Measurements from ENCODE around the gene BRAT1. TPM values are rescaled to one million over a fixed set of nuclear protein-coding genes. Genes with fewer than 3 reads are reported as not detected.
"Not testable (repeated sequence)": the region's sequence is repeated elsewhere in the genome, so short reads cannot be mapped to it uniquely, and the experiment has no call there.

Gene BRAT1
- total RNA-seq, 6 experiments from 2014 or later = 11.1 to 25.9 (median 14.8) TPM

- 82% methylated on average over 2 of the region's 15 CpGs for WGBS (ENCODE audit: insufficient coverage, low coverage, low lambda C conversion rate, missing lambda C conversion rate)
- intact Hi-C loops (cut with DNase I); ATAC-seq: not testable (repeated sequence)
Observed at GRCh38 chr7:2532199-2532772, 23.0 kb downstream of the BRAT1 start.

DNA sequence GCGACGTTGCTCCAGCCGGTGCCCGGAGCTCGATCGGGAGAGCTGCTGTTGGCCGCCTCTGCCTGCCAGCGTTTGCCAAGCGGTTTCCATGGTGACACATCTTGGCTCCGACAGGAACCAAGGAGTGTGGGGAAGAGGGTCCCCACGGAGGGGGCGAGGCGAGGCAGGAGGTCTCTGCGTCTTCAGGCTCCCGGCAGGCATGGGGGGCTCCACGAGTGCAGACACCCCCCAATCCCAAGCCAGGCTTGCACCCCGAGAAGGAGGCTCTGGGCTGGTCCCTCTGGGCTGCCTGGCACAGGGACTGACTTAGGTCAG lies 23.6 kb downstream of the BRAT1 start:
- WGBS (ENCODE audit: insufficient coverage, low coverage, low lambda C conversion rate, missing lambda C conversion rate) = no CpG with 5 or more reads among the region's 17 CpGs
- H3K27ac ChIP-seq; H3K27me3 ChIP-seq; H3K4me1 ChIP-seq; H3K4me3 ChIP-seq; ATAC-seq; H3K9me3 ChIP-seq; intact Hi-C loops (cut with DNase I); H3K36me3 ChIP-seq: not testable (repeated sequence)
- DNase-seq = peak in 1 of 3 donors; percentile 51

More at GRCh38 chr7:2532199-2532772, 23.0 kb downstream of the BRAT1 start:
- not testable (repeated sequence) for H3K4me3 ChIP-seq, H3K27me3 ChIP-seq, H3K27ac ChIP-seq, DNase-seq, H3K4me1 ChIP-seq, H3K36me3 ChIP-seq, H3K9me3 ChIP-seq

- H3K9me3 ChIP-seq; H3K4me3 ChIP-seq; H3K4me1 ChIP-seq; H3K36me3 ChIP-seq; intact Hi-C loops (cut with DNase I); H3K27me3 ChIP-seq; H3K27ac ChIP-seq: not testable (repeated sequence)
- ATAC-seq (peak in 1 of 4 donors; percentile 28), DNase-seq (peak in 1 of 3 donors; percentile 48)
- WGBS (ENCODE audit: insufficient coverage, low coverage, low lambda C conversion rate, missing lambda C conversion rate) = 40% methylated on average over 4 of the region's 43 CpGs
Observed at GRCh38 chr7:2530994-2531795, 24.1 kb downstream of the BRAT1 start.

- intact Hi-C loops (cut with DNase I) = no loop called here
- Histone ChIP-seq H3K36me3 (no peaks in the 10 kb centered on the region), H3K27ac (peak overlapping the region in 1 of 3 donors; percentile 53), H3K27me3 (no peaks in the 10 kb centered on the region), H3K4me3 (no peak overlapping the region), H3K4me1 (no peaks in the 10 kb centered on the region), H3K9me3 (no peaks in the 10 kb centered on the region)
- peak in 2 of 3 donors; percentile 46 to 63 for DNase-seq
- TF ChIP-seq POLR2A (IDR thresholded peaks at IDR 0.05) (no peak), CTCF (IDR thresholded peaks at IDR 0.05) (no peak)
- ATAC-seq = peak; percentile 42 to 53 (median 45)
- 40% methylated on average over 2 of the region's 16 CpGs for WGBS (ENCODE audit: insufficient coverage, low coverage, low lambda C conversion rate, missing lambda C conversion rate)
Observed at GRCh38 chr7:2530071-2530987, 25.0 kb downstream of the BRAT1 start.

DNA sequence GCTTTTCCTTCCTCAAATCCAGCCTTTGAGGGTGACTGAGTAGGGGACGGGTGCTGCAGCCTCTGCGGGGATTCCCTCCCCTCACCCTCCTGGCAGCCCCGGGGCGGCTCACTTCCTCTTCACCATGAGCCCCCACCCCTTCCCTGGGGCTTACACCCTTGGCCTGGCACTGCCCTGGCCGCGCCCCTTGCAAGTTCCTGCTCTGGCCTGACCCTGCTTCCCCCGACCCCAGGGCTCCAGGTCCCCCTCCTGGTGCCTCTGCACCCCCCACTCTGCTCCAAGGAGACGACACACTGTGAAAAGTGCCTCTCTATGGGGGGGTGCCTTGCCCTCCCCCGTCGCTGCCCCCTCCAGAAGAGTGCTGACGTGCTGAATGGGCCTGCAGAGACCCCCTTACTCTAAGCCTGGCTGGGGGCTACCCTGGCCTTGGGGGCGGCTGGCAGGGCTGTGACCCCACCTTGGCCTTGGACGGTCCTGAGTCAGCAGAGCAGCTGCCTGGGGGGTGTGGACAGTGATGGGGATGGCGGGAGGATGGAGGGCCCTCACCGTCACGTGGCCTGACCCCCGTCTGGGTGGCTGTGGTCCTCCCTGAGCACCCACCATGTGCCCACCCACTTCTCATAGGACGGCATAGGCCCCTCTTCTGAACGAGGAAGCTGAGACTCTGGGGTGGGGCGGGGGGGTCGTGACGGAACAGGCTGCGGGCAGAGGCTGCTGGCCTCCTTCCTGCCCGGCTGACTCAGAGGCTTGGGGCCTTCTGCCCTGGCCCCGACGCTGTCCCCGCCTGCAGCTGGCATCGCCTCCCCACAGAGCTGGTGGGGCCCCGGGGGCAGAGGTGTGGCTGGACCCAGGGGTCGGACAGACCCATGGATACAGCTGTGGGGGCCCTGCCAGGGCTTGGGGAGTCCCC lies 25.9 kb downstream of the BRAT1 start:
- WGBS (ENCODE audit: insufficient coverage, low coverage, low lambda C conversion rate, missing lambda C conversion rate) = 32% methylated on average over 8 of the region's 30 CpGs
- Histone ChIP-seq H3K4me3 (no peak overlapping the region), H3K27me3 (no peaks in the 10 kb centered on the region), H3K27ac (peak overlapping the region in 2 of 3 donors; percentile 51 to 53), H3K36me3 (no peaks in the 10 kb centered on the region), H3K4me1 (no peaks in the 10 kb centered on the region), H3K9me3 (no peaks in the 10 kb centered on the region)
- DNase-seq (peak in 2 of 3 donors; percentile 73 to 87), ATAC-seq (peak; percentile 57 to 68 (median 60))
- TF ChIP-seq CTCF (IDR thresholded peaks at IDR 0.05) = no peak
- TF ChIP-seq POLR2A (IDR thresholded peaks at IDR 0.05) = no peak
- intact Hi-C loops (cut with DNase I) = no loop called here
